PC-9 (cell line): ENCODE measurements around the gene DCAF17. TPM values are rescaled to one million over a fixed set of nuclear protein-coding genes. Genes with fewer than 3 reads are reported as not detected.

Experiments
- BruUV-seq: library from RNA; stranded (reverse); fragments of 400-500 nt; replicated peaks from 2 replicates; lab custom pipeline; 2021; lab: Mats Ljungman, UMichigan
- CTCF ChIA-PET: fragments of 300-600 bp; sonication (Branson Sonifier 250); formaldehyde crosslinking; loops from one replicate; lab custom pipeline; 2022; ENCODE audit warnings: antibody characterized with exemption; lab: Charles Lee
- POLR2A ChIA-PET: fragments of 300-600 bp; sonication (Branson Sonifier 250); formaldehyde crosslinking; loops from one replicate; lab custom pipeline; 2022; ENCODE audit warnings: antibody characterized with exemption; ENCODE audit not compliant: unreplicated experiment; lab: Charles Lee
- DNase-seq, 2 experiments: peaks; one replicate each; pipeline versions ENCODE4 v3.0.0 to v3.0.0-alpha.2; 2015 to 2022; ENCODE audit warnings: mixed read lengths in 1 of 2
- H2AFZ ChIP-seq: fragments of 200-600 bp; sonication (generic); 2 replicates; pipeline ENCODE4 v1.8.1; 2017; ENCODE audit warnings: antibody characterized with exemption
- H3F3A ChIP-seq: fragments of 200-600 bp; sonication (generic); 2 replicates; pipeline ENCODE4 v1.8.1; 2017; ENCODE audit warnings: antibody characterized with exemption, mild to moderate bottlenecking, low read depth; ENCODE audit not compliant: insufficient read depth
- H3K27ac ChIP-seq: fragments of 200-600 bp; sonication (generic); 2 replicates; pipeline ENCODE4 v1.6.1; 2016; ENCODE audit warnings: mixed run types
- H3K27me3 ChIP-seq: fragments of 200-600 bp; sonication (generic); 2 replicates; pipeline ENCODE4 v1.6.1; 2016; ENCODE audit warnings: low read depth, mixed run types; ENCODE audit not compliant: insufficient read depth
- H3K36me3 ChIP-seq: fragments of 200-600 bp; sonication (generic); 2 replicates; pipeline ENCODE4 v1.6.1; 2016; ENCODE audit warnings: low read depth, mixed run types
- H3K4me1 ChIP-seq: fragments of 200-600 bp; sonication (generic); replicated peaks from 2 replicates; pipeline ENCODE4 v1.6.1; 2016; ENCODE audit warnings: mixed run types; ENCODE audit not compliant: insufficient read depth
- H3K4me2 ChIP-seq: fragments of 200-600 bp; sonication (generic); 2 replicates; pipeline ENCODE4 v1.6.1; 2017; ENCODE audit warnings: mixed run types
- H3K4me3 ChIP-seq: fragments of 200-600 bp; sonication (generic); 2 replicates; pipeline ENCODE4 v1.6.1; 2016; ENCODE audit warnings: mixed run types
- H3K79me2 ChIP-seq: fragments of 200-600 bp; sonication (generic); 2 replicates; pipeline ENCODE4 v1.6.1; 2017; ENCODE audit warnings: low read depth, mixed run types
- H3K9me2 ChIP-seq: fragments of 200-600 bp; sonication (generic); 2 replicates; pipeline ENCODE4 v1.8.1; 2017; ENCODE audit warnings: mild to moderate bottlenecking; ENCODE audit not compliant: insufficient read depth
- H3K9me3 ChIP-seq: fragments of 200-600 bp; sonication (generic); 2 replicates; pipeline ENCODE4 v1.8.1; 2016; ENCODE audit warnings: low read depth; ENCODE audit not compliant: insufficient read depth
- H4K20me1 ChIP-seq: fragments of 200-600 bp; sonication (generic); 2 replicates; pipeline ENCODE4 v1.8.1; 2017; ENCODE audit not compliant: insufficient read depth
- EZH2 ChIP-seq: fragments of 200-600 bp; sonication (generic); IDR thresholded peaks from 2 replicates; pipeline ENCODE4 v1.8.0; 2017; ENCODE audit warnings: antibody characterized with exemption, low read depth
- intact Hi-C: fragments of 100-400 bp; cut with micrococcal nuclease; formaldehyde crosslinking; loops from one replicate; pipeline ENCODE4 v1.10.0; 2022; ENCODE audit not compliant: unreplicated experiment
- total RNA-seq: library from RNA; stranded (reverse); gene quantifications from 2 replicates; pipeline ENCODE4 v1.2.3, GENCODE V29; 2021
- TF ChIP-seq, protein P1 (sequence below): fragments of 200-600 bp; sonication (generic); conservative IDR thresholded peaks from 2 replicates; pipeline ENCODE4 v1.6.1; 2017; ENCODE audit warnings: mixed run types, antibody characterized with exemption, mild to moderate bottlenecking, moderate library complexity

DCAF17 gene
- total RNA-seq, 1 experiment from 2014 or later: 22.0 TPM

DNA sequence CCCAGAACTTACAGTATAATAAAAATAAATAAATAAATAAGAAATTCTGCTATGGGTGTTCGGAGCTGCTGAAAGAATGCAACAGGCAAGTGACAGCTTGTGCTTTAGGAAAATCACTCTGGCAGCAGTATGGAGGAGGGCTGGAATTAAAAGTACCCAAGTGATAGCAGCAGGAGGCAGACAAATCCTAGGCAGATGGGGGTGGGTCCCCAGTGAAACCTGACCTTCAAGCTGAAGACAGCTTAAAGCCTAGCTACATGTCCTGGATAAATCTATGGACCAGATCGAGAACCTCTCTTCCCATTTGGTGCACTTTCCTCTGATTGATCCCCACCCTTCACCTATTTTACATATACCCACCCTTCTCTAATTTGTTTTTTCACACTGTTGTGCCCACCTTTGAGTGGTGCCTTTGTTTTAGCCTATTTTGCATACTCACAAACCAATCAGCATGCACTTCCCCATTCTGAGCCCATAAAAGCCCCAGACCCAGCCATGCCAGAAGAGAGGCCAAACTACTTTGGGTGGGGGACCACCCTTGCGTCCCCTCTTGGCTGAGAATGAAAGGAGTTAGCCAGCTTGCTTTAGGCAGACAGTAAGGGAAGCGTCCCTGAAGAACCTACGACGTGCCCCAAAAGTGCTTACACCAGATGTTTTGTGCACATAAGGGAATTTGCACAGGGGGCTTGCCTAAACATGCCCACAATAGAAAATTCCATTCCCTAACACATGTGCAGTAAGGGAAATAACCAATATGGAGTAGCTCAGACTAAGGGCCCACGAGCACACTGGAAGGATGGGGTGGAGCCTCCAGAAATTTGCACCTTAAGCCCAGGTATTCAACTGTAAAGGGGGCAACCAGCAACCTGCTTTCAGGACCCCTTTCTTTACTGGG lies 3.3 kb upstream of the DCAF17 start:
- BruUV-seq: no TSS peak
- Histone ChIP-seq H4K20me1 (no peaks in the 10 kb centered on the region), H3K27ac (no peak overlapping the region), H3K79me2 (peaks cover 64% of the 10 kb centered on the region), H3K4me3 (no peak overlapping the region), H3K4me1 (peaks cover 21% of the 10 kb centered on the region), H3K9me2 (no peaks in the 10 kb centered on the region), H3K27me3 (no peaks in the 10 kb centered on the region), H3K36me3 (0 out of 2 replicates have a peak, but pooled peaks cover 6% of the 10 kb centered on the region), H2AFZ (no peak overlapping the region), H3K9me3 (no peaks in the 10 kb centered on the region; the same call in 1 of the 2 replicates), H3K4me2 (no peak overlapping the region), H3F3A (peaks cover 26% of the 10 kb centered on the region)
- POLR2A ChIA-PET: no interaction called here
- TF ChIP-seq, protein P1, sequence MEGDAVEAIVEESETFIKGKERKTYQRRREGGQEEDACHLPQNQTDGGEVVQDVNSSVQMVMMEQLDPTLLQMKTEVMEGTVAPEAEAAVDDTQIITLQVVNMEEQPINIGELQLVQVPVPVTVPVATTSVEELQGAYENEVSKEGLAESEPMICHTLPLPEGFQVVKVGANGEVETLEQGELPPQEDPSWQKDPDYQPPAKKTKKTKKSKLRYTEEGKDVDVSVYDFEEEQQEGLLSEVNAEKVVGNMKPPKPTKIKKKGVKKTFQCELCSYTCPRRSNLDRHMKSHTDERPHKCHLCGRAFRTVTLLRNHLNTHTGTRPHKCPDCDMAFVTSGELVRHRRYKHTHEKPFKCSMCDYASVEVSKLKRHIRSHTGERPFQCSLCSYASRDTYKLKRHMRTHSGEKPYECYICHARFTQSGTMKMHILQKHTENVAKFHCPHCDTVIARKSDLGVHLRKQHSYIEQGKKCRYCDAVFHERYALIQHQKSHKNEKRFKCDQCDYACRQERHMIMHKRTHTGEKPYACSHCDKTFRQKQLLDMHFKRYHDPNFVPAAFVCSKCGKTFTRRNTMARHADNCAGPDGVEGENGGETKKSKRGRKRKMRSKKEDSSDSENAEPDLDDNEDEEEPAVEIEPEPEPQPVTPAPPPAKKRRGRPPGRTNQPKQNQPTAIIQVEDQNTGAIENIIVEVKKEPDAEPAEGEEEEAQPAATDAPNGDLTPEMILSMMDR: no peak
- no peak for TF ChIP-seq EZH2
- no peak for DNase-seq
- intact Hi-C loops: loop anchor here (5.0 to 10.0 kb wide), 2 partner anchors 158 to 674 kb away; partner anchors contain the start of gene DLX2
- CTCF ChIA-PET: interaction anchor here (0.6 kb wide), 1 partner anchor 11 kb away, joined by 3 read pairs; no protein-coding TSS in a partner anchor

DNA sequence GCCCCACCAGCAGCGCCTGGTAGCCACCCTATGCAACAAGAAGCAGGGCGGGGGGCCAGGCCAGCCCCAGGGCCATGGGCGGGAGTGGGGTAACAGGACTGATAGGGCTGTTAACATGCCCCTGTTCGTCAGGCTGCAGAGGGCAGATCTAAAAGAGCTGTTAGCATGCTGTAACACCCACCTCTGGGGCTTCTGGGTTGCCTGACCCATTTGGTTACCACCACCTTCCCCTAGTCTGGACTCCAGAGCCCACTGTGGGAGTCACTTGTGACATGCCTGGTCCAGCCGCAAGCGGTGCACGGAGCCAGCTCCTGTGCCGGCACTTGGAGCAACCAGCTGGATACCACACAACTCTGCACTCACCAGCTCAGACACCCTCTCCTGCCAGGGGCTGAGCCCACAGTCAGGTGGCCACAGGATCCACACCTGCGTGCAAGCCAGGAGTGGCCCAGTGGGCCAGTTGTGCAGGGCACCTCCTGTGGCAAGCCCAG lies 2.3 kb upstream of the DCAF17 start:
- Histone ChIP-seq H3K27ac (no peak overlapping the region), H4K20me1 (no peaks in the 10 kb centered on the region), H3K27me3 (no peaks in the 10 kb centered on the region), H3K4me2 (peak overlapping the region; percentile 87), H3K4me3 (0 out of 2 replicates have a peak overlapping the region, but pooled peaks have one; percentile 64), H3K9me2 (no peaks in the 10 kb centered on the region), H3F3A (peaks cover 34% of the 10 kb centered on the region), H3K79me2 (peaks cover 71% of the 10 kb centered on the region), H2AFZ (no peak overlapping the region), H3K4me1 (peaks cover 25% of the 10 kb centered on the region), H3K36me3 (0 out of 2 replicates have a peak, but pooled peaks cover 4% of the 10 kb centered on the region), H3K9me3 (no peaks in the 10 kb centered on the region)
- TF ChIP-seq, protein P1: no peak
- no peak for TF ChIP-seq EZH2
- BruUV-seq: no TSS peak
- POLR2A ChIA-PET: no interaction called here
- intact Hi-C loops: loop anchor here (5.0 to 10.0 kb wide), 2 partner anchors 159 to 673 kb away; partner anchors contain the start of gene DLX2
- CTCF ChIA-PET: no interaction called here
- no peak for DNase-seq

DNA sequence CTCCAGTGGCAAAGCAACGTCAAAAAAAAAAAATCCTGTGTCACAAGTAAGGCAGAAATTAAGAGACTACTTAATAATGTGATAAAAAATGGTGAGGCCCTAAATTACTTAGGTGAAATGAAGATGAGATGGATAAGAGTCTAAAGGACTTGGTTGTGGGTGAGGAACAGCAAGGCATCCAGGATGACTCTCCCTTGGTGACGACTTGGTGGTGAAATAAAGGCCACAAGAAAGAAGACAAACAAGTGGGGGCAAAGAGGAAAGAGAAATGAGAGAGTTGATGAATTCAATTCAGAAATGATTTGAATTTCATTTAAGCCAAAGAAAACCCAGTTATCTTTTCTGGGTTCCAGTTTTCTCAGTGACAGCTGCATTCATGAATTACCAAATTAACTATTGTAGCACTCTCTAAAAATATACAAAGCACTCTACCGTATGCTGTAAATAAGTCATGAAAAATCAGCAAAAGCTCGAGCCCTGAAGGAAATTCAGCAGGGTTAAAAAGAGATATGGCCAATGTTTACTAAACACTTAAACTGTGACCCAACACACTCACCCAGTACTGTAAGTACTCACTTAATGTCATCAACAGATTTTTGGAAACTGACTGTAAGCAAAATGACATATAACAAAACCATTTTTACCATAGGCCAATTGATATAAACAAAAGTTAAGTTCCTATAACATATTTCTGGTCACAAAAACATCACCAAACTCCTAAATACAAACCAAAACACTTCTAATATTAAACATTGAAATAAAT lies 1.6 kb upstream of the DCAF17 start:
- ChIA-PET POLR2A (interaction anchor here (0.6 to 0.7 kb wide), 3 partner anchors 176 to 692 kb away, joined by 5 to 10 read pairs (median 5); no protein-coding TSS in a partner anchor), CTCF (no interaction called here)
- Histone ChIP-seq H3K79me2 (peaks cover 78% of the 10 kb centered on the region), H3K4me1 (peaks cover 25% of the 10 kb centered on the region), H3K27ac (peak overlapping the region; percentile 93), H3F3A (peaks cover 38% of the 10 kb centered on the region), H3K4me3 (peak overlapping the region; percentile 64), H3K4me2 (peak overlapping the region; percentile 87), H4K20me1 (no peaks in the 10 kb centered on the region), H3K27me3 (no peaks in the 10 kb centered on the region), H3K9me3 (no peaks in the 10 kb centered on the region), H2AFZ (peak overlapping the region; percentile 84), H3K9me2 (no peaks in the 10 kb centered on the region), H3K36me3 (peaks cover 10% of the 10 kb centered on the region)
- DNase-seq: no peak
- intact Hi-C loops: loop anchor here (5.0 to 10.0 kb wide), 2 partner anchors 160 to 672 kb away; partner anchors contain the start of gene DLX2
- no TSS peak for BruUV-seq
- TF ChIP-seq, protein P1: no peak
- no peak for TF ChIP-seq EZH2
